Esophagus squamous epithelium (tissue), 4 donors: ENCODE data around the gene FARP2.

ENCODE experiments used
- CTCF ChIP-seq, 6 experiments: fragments of 450-650 bp in 4 of 6; fragments of 200-600 bp in 2 of 6; sonication (generic) in 2 of 6; IDR thresholded peaks; one replicate each; pipeline ENCODE4 v1.5.1; 2016 to 2019; ENCODE audit warnings: antibody characterized with exemption in 6 of 6, mild to moderate bottlenecking in 4 of 6, moderate library complexity in 4 of 6
- POLR2A ChIP-seq, 4 donors: fragments of 450-650 bp; IDR thresholded peaks; one replicate each; pipeline ENCODE4 v1.6.1; 2017; ENCODE audit warnings: antibody characterized with exemption in 4 of 4, mild to moderate bottlenecking in 4 of 4, moderate library complexity in 3 of 4

DNA sequence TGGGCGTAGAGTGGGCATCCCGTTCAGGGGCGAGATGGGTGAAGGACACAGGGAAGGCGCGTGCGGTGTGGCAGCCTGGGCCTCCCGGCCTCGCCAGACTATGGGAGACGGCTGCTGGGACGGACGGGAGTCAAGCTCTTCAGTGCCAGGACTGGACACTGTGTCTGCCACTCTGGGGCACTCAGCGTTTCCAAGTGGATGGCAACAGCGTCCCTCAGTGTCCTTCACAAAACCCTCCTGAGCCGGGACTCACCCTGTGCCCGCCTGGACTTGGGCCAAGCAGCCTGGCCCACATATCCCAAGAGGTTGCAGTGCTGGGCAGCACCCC, 186.2 kb downstream of the FARP2 start:
- TF ChIP-seq CTCF (IDR thresholded peaks at IDR 0.05) (no peak), POLR2A (IDR thresholded peaks at IDR 0.05) (no peak)
